ENCODE results near the gene TEX35. TPM values are rescaled to one million over a fixed set of nuclear protein-coding genes. Genes with fewer than 3 reads are reported as not detected.

Gene TEX35
- total RNA-seq, 5 donors from 2014 or later (not counting 1 experiment from before 2014, with no cell fraction given), result not detected

DNA sequence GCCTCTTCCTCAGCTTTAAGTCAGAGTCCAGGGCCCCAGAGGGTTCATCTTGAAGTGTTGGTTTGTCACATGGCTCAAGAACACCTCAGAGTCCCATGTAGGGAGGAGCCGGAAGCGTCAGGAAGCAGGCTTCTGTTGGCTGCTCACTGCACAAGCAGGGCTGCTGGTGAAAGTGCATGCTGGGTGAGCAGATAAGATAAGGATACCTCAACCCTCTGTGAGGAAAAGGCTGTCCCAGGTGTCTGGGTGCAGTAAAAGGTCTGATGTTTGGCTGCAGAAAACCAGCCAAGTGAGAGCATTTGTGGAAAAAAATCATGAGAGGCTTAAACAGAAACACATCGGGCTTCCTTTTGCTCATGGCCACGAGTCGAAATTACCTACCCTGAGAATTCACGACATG lies 6.2 kb upstream of the TEX35 start:
- POLR2A ChIA-PET, result no interaction called here
- H3K27me3 ChIP-seq (replicated peaks in 1 of 2; ENCODE audit: control insufficient read depth in 2 of 2, extremely low read depth in 1 of 2, insufficient read depth in 2 of 2, low read length in 1 of 2), result peaks cover 0 to 28% of the 10 kb centered on the region in 2 experiments
- CTCF ChIA-PET, result no interaction called here
- H3K36me3 Mint-ChIP-seq, result no peaks in the 10 kb centered on the region
- H3K4me3 Mint-ChIP-seq, result no peak overlapping the region
- H3K36me3 ChIP-seq (ENCODE audit: control insufficient read depth in 2 of 2, extremely low read depth in 1 of 2, insufficient read depth in 1 of 2, low read length in 1 of 2), result no peaks in the 10 kb centered on the region
- whole genome bisulfite sequencing (ENCODE audit: insufficient coverage), result 63% methylated on average over 6 of the region's 6 CpGs
- peaks cover 5 to 19% of the 10 kb centered on the region in 2 donors for H3K27me3 Mint-ChIP-seq
- no peak overlapping the region for H3K27ac Mint-ChIP-seq
- H3K27ac ChIP-seq (ENCODE audit: low read length), result no peak overlapping the region
- ATAC-seq (replicated peaks in 1 of 4), result no peak
- H3K9me3 Mint-ChIP-seq, result no peaks in the 10 kb centered on the region
- no peaks in the 10 kb centered on the region for H3K9me3 ChIP-seq
- DNase-seq, result no peak
- no peaks in the 10 kb centered on the region for H3K4me1 ChIP-seq (ENCODE audit: control insufficient read depth in 1 of 2, extremely low read depth in 1 of 2, insufficient read depth in 2 of 2, low read length in 2 of 2)
- H3K4me3 ChIP-seq (ENCODE audit: control insufficient read depth in 1 of 2, extremely low read depth in 1 of 2, low read length in 1 of 2), result no peak overlapping the region
- no peaks in the 10 kb centered on the region for H3K4me1 Mint-ChIP-seq

DNA sequence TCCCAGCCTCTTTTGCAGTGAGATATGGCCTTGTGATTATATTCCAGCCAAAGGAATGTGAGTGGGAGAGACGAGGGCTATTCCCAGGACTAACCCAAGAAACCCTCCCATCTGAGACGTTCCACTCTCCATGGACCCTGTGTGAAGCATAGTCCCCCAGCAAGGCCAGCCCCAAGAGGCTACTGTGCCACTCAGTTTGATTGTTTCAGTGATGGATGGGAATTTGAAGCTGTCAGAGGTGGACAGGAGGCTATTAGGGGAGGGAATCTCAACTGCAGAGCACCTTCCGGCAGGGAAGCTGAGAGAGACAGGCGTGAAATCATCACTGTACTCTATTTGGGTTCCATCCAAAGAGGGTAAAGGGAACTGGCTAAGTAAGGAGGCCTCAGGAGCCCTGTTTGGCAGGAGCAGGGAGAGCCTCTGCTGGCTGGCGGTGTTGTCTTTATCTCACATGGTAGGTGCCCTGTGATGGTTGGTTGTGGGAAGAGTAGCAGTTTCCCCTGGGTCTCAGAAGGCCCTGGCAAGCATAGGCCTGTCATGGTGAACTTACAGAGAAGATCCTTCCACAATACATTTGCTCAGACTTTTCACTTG lies 3.4 kb upstream of the TEX35 start:
- Mint-ChIP-seq H3K36me3 (no peaks in the 10 kb centered on the region), H3K27ac (no peak overlapping the region), H3K27me3 (peaks cover 0 to 2% of the 10 kb centered on the region in 2 donors), H3K4me3 (no peak overlapping the region), H3K9me3 (no peaks in the 10 kb centered on the region), H3K4me1 (no peaks in the 10 kb centered on the region)
- CTCF ChIA-PET, result no interaction called here
- DNase-seq (no peak), ATAC-seq (replicated peaks in 1 of 4) (no peak)
- 68% methylated on average over 3 of the region's 5 CpGs for WGBS (ENCODE audit: insufficient coverage)
- no peak overlapping the region for H3K4me3 ChIP-seq (ENCODE audit: control insufficient read depth in 1 of 2, extremely low read depth in 1 of 2, low read length in 1 of 2)
- H3K9me3 ChIP-seq, result no peaks in the 10 kb centered on the region
- no peak overlapping the region for H3K27ac ChIP-seq (ENCODE audit: low read length)
- H3K36me3 ChIP-seq (ENCODE audit: control insufficient read depth in 2 of 2, extremely low read depth in 1 of 2, insufficient read depth in 1 of 2, low read length in 1 of 2), result no peaks in the 10 kb centered on the region
- POLR2A ChIA-PET, result no interaction called here
- H3K27me3 ChIP-seq (replicated peaks in 1 of 2; ENCODE audit: control insufficient read depth in 2 of 2, extremely low read depth in 1 of 2, insufficient read depth in 2 of 2, low read length in 1 of 2), result peaks cover 0 to 5% of the 10 kb centered on the region in 2 experiments
- no peaks in the 10 kb centered on the region for H3K4me1 ChIP-seq (ENCODE audit: control insufficient read depth in 1 of 2, extremely low read depth in 1 of 2, insufficient read depth in 2 of 2, low read length in 2 of 2)

DNA sequence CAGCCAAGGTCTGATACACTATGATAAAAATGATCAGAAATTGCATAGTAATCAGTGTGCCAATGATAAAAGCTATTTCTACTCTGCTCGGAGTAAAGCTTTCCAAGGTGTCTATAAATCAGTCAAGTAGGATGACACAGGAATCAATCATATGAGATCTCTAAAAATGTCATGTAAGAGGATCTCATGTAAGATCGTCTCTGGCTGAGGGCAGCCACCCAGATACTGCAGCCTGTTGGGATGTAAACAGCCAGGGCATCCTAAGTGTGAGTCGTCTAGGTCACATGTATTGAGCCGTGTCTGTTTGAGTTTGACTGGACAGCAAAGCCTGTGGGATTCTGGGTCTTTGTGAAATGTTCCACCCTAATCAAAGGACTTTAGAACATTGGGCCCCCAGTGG lies 2.8 kb upstream of the TEX35 start:
- Histone ChIP-seq H3K4me1 (ENCODE audit: control insufficient read depth in 1 of 2, extremely low read depth in 1 of 2, insufficient read depth in 2 of 2, low read length in 2 of 2) (no peaks in the 10 kb centered on the region), H3K27me3 (replicated peaks in 1 of 2; ENCODE audit: control insufficient read depth in 2 of 2, extremely low read depth in 1 of 2, insufficient read depth in 2 of 2, low read length in 1 of 2) (peaks cover 0 to 5% of the 10 kb centered on the region in 2 experiments), H3K27ac (ENCODE audit: low read length) (no peak overlapping the region), H3K36me3 (ENCODE audit: control insufficient read depth in 2 of 2, extremely low read depth in 1 of 2, insufficient read depth in 1 of 2, low read length in 1 of 2) (no peaks in the 10 kb centered on the region), H3K9me3 (no peaks in the 10 kb centered on the region), H3K4me3 (ENCODE audit: control insufficient read depth in 1 of 2, extremely low read depth in 1 of 2, low read length in 1 of 2) (no peak overlapping the region)
- Mint-ChIP-seq H3K4me1 (no peaks in the 10 kb centered on the region), H3K9me3 (no peaks in the 10 kb centered on the region), H3K27ac (no peak overlapping the region), H3K36me3 (no peaks in the 10 kb centered on the region), H3K27me3 (peaks cover 0 to 2% of the 10 kb centered on the region in 2 donors), H3K4me3 (no peak overlapping the region)
- no peak for ATAC-seq (replicated peaks in 1 of 4)
- ChIA-PET CTCF (no interaction called here), POLR2A (no interaction called here)
- DNase-seq, result no peak
- whole genome bisulfite sequencing (ENCODE audit: insufficient coverage), result 87% methylated on average over 3 of the region's 4 CpGs

DNA sequence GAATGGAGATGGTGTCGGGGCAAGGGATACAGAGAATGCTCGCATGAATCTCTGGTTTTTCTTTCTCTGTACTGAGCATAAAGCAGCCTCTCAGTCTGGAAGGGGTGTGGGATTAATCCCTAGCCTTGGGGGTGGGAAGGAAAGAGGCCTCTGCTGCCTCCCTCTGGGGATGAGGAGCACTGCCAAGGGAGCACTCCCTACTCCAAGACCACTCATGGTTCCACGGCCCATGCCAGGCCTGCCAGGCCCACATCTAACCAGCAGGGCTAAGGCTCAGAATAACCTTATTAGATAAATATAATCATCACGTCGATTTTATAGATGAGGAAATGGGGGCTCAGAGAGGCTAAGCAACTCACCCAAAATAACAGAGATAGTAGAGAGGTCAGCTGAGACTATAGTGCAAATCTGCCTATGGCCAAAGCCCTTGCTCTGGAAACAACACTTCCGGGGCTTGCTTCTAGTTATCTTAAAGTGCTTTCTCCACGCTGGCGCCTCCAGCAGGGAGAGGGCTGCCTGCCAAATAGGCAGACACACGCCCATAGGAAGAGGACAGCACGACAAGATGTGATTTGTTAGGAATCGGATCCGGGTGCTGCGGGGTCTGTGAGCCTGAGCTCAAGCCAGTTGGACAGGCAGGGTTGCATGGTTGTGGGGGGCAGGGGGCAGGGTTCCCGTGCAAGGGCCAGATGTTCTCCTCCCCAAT lies 522 bp downstream of the TEX35 start:
- DNase-seq, result no peak
- Histone ChIP-seq H3K4me1 (ENCODE audit: control insufficient read depth in 1 of 2, extremely low read depth in 1 of 2, insufficient read depth in 2 of 2, low read length in 2 of 2) (no peaks in the 10 kb centered on the region), H3K36me3 (ENCODE audit: control insufficient read depth in 2 of 2, extremely low read depth in 1 of 2, insufficient read depth in 1 of 2, low read length in 1 of 2) (no peaks in the 10 kb centered on the region), H3K9me3 (no peaks in the 10 kb centered on the region), H3K27me3 (replicated peaks in 1 of 2; ENCODE audit: control insufficient read depth in 2 of 2, extremely low read depth in 1 of 2, insufficient read depth in 2 of 2, low read length in 1 of 2) (peaks cover 0 to 5% of the 10 kb centered on the region in 2 experiments), H3K4me3 (ENCODE audit: control insufficient read depth in 1 of 2, extremely low read depth in 1 of 2, low read length in 1 of 2) (no peak overlapping the region), H3K27ac (ENCODE audit: low read length) (no peak overlapping the region)
- no peak for ATAC-seq (replicated peaks in 1 of 4)
- 84% methylated on average over 7 of the region's 14 CpGs for WGBS (ENCODE audit: insufficient coverage)
- no peaks in the 10 kb centered on the region for H3K36me3 Mint-ChIP-seq
- no peak overlapping the region for H3K27ac Mint-ChIP-seq
- H3K4me1 Mint-ChIP-seq, result no peaks in the 10 kb centered on the region
- H3K9me3 Mint-ChIP-seq, result no peaks in the 10 kb centered on the region
- H3K4me3 Mint-ChIP-seq, result no peak overlapping the region
- ChIA-PET POLR2A (no interaction called here), CTCF (no interaction called here)
- no peaks in the 10 kb centered on the region for H3K27me3 Mint-ChIP-seq

DNA sequence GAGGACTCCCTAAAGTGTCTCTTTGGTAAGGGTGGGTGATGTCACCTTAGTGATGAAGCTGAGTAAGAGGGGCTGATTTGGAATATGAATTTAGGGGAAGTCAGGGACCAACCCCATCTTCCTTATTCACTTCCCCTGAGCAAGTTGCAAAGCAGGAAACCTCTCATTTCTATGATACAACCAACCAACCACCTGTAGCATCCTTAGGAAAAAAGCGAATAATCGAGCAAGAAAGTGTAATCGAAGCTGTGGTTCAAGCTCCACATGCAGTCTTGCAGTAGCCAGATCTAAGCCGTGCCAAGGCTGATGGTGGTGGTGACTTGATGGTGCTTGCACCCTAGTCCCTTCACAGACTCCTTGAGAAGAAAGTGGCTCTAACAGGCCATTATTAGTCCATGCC lies 3.2 kb downstream of the TEX35 start:
- ChIA-PET CTCF (no interaction called here), POLR2A (no interaction called here)
- no peak for DNase-seq
- Mint-ChIP-seq H3K4me3 (no peak overlapping the region), H3K27me3 (no peaks in the 10 kb centered on the region), H3K4me1 (no peaks in the 10 kb centered on the region), H3K36me3 (no peaks in the 10 kb centered on the region), H3K27ac (no peak overlapping the region), H3K9me3 (no peaks in the 10 kb centered on the region)
- Histone ChIP-seq H3K36me3 (ENCODE audit: control insufficient read depth in 2 of 2, extremely low read depth in 1 of 2, insufficient read depth in 1 of 2, low read length in 1 of 2) (no peaks in the 10 kb centered on the region), H3K4me3 (ENCODE audit: control insufficient read depth in 1 of 2, extremely low read depth in 1 of 2, low read length in 1 of 2) (no peak overlapping the region), H3K27me3 (replicated peaks in 1 of 2; ENCODE audit: control insufficient read depth in 2 of 2, extremely low read depth in 1 of 2, insufficient read depth in 2 of 2, low read length in 1 of 2) (peaks cover 0 to 4% of the 10 kb centered on the region in 2 experiments), H3K9me3 (no peaks in the 10 kb centered on the region), H3K4me1 (ENCODE audit: control insufficient read depth in 1 of 2, extremely low read depth in 1 of 2, insufficient read depth in 2 of 2, low read length in 2 of 2) (no peaks in the 10 kb centered on the region), H3K27ac (ENCODE audit: low read length) (no peak overlapping the region)
- WGBS (ENCODE audit: insufficient coverage), result no CpG with 5 or more reads among the region's 4 CpGs
- ATAC-seq (replicated peaks in 1 of 4), result no peak

DNA sequence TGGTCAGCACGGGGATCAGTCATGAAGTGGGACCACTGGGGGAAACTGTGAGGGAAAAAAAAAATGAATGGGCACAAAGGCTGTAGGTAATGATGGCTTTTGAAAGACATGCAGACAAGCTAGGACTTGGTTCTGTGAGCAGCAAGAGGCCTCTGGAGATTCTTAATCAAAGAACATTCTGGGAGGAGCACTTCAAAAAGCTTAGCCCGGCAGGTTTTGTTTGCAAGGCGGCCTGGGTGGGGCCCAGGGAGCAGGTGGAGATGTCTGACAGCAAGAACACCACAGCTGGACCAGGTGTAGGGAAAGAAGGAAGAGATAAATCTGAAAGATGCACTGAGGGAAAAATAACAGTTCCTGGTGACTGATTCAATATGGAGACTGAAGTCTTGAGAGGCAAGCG lies 6.0 kb downstream of the TEX35 start:
- Mint-ChIP-seq H3K36me3 (no peaks in the 10 kb centered on the region), H3K27me3 (no peaks in the 10 kb centered on the region), H3K9me3 (no peaks in the 10 kb centered on the region), H3K4me1 (no peaks in the 10 kb centered on the region), H3K4me3 (no peak overlapping the region), H3K27ac (no peak overlapping the region)
- DNase-seq (no peak), ATAC-seq (replicated peaks in 1 of 4) (no peak)
- Histone ChIP-seq H3K4me3 (ENCODE audit: control insufficient read depth in 1 of 2, extremely low read depth in 1 of 2, low read length in 1 of 2) (no peak overlapping the region), H3K9me3 (no peaks in the 10 kb centered on the region), H3K27me3 (replicated peaks in 1 of 2; ENCODE audit: control insufficient read depth in 2 of 2, extremely low read depth in 1 of 2, insufficient read depth in 2 of 2, low read length in 1 of 2) (peaks cover 0 to 4% of the 10 kb centered on the region in 2 experiments), H3K36me3 (ENCODE audit: control insufficient read depth in 2 of 2, extremely low read depth in 1 of 2, insufficient read depth in 1 of 2, low read length in 1 of 2) (no peaks in the 10 kb centered on the region), H3K27ac (ENCODE audit: low read length) (no peak overlapping the region), H3K4me1 (ENCODE audit: control insufficient read depth in 1 of 2, extremely low read depth in 1 of 2, insufficient read depth in 2 of 2, low read length in 2 of 2) (no peaks in the 10 kb centered on the region)
- WGBS (ENCODE audit: insufficient coverage), result 74% methylated on average over 4 of the region's 4 CpGs
- ChIA-PET CTCF (no interaction called here), POLR2A (interaction anchor here in 1 of 2 donors (0.6 to 0.8 kb wide), 2 partner anchors 19 to 27 kb away, joined by 3 to 6 read pairs; no protein-coding TSS in a partner anchor)

All from T-cell (primary cell).